ENCODE measurements around the gene ZDHHC14. TPM values are rescaled to one million over a fixed set of nuclear protein-coding genes. Genes with fewer than 3 reads are reported as not detected.

Gene ZDHHC14
- total RNA-seq, 1 donor = 4.3 TPM

DNA sequence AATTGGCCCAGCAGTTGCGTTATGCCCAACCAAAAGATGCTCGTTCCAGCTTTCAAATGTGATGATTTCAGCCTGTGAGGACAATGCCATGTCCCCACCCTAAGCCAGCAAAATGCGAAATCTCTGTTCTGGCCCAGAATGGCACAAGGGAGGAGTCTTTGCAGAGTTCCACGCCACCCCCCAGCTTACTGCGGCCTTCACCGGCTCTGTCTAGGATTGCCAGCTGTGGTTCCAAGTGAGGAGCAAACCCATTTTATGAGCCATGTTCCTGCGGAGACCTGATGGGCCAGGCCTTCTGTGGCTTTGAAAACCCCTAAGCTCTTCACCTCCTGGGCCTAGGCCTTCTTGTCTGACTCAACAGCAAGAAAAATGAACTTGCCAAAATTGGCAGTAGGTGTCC, 295.3 kb downstream of the ZDHHC14 start:
- no peak for DNase-seq (ENCODE audit: low read depth)
- no peak overlapping the region for H3K4me3 ChIP-seq (ENCODE audit: low read depth, low read length)
- TF ChIP-seq, protein P1, sequence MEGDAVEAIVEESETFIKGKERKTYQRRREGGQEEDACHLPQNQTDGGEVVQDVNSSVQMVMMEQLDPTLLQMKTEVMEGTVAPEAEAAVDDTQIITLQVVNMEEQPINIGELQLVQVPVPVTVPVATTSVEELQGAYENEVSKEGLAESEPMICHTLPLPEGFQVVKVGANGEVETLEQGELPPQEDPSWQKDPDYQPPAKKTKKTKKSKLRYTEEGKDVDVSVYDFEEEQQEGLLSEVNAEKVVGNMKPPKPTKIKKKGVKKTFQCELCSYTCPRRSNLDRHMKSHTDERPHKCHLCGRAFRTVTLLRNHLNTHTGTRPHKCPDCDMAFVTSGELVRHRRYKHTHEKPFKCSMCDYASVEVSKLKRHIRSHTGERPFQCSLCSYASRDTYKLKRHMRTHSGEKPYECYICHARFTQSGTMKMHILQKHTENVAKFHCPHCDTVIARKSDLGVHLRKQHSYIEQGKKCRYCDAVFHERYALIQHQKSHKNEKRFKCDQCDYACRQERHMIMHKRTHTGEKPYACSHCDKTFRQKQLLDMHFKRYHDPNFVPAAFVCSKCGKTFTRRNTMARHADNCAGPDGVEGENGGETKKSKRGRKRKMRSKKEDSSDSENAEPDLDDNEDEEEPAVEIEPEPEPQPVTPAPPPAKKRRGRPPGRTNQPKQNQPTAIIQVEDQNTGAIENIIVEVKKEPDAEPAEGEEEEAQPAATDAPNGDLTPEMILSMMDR (IDR thresholded peaks at IDR 0.05; ENCODE audit: insufficient read depth, low read depth, low read length) = no peak

DNA sequence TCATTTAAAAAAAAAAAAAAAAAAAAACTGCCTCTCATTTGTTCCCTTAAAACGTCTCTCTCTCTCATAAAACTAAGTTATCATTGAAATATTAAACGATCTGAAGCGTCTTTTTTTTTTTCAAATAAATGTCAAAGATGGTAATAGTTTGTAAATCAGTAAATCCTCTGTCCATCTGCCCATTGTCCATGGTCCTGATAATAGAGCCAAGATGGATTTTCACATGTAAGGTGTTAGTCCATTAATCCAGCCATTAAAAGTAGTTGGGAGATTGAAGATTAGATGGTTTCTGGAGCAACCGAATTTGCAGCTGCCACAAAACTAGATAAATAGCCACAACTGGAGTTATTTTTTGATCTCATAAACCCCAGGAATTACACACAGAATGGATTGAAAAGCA, 296.2 kb downstream of the ZDHHC14 start:
- TF ChIP-seq, protein P1 (IDR thresholded peaks at IDR 0.05; ENCODE audit: insufficient read depth, low read depth, low read length) = no peak
- no peak for DNase-seq (ENCODE audit: low read depth)
- H3K4me3 ChIP-seq (ENCODE audit: low read depth, low read length) = no peak overlapping the region

DNA sequence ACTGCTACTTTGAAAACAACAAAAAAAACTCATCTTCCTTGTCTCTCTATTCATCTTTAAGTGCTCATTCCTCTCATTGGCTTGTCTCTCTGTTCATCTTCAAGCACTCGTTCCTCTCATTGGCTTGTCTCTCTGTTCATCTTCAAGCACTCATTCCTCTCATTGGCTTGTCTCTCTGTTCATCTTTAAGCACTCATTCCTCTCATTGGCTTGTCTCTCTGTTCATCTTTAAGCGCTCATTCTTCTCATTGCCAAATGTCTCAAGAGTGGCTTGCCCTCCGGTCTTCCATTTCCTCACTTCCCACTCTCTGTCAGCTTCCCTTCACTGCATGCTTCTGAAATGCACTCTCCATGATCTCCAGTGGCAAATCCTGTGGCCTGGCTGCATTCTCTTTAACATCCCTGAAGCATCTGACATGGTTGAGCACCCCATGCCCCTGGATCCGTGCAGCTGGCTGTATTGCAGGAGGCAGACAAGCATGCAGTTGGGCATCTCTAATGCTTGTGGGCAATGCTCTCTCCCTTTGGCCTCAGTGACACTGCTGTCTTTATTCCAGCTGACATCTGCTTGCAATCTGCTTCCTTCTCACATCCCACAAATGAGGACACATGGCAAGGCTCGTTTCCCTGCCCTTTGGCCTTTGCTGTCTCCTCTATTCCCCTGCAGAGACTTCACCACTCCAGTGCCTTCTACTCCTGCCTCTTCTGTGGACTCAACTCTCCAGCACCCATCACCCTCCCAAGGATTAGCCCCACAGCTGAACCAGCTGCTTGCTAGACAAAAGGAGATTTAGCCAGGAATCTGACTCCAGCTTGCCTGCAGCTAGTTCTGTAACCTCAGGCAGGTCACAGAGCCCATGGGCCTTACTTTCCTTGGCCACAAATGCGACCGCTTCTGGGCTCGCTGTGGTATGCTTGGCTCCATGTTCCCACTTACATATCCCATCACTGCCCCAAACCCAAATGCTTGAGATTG, 298.9 kb downstream of the ZDHHC14 start:
- TF ChIP-seq, protein P1 (IDR thresholded peaks at IDR 0.05; ENCODE audit: insufficient read depth, low read depth, low read length) = no peak
- no peak overlapping the region for H3K4me3 ChIP-seq (ENCODE audit: low read depth, low read length)
- DNase-seq (ENCODE audit: low read depth) = no peak

DNA sequence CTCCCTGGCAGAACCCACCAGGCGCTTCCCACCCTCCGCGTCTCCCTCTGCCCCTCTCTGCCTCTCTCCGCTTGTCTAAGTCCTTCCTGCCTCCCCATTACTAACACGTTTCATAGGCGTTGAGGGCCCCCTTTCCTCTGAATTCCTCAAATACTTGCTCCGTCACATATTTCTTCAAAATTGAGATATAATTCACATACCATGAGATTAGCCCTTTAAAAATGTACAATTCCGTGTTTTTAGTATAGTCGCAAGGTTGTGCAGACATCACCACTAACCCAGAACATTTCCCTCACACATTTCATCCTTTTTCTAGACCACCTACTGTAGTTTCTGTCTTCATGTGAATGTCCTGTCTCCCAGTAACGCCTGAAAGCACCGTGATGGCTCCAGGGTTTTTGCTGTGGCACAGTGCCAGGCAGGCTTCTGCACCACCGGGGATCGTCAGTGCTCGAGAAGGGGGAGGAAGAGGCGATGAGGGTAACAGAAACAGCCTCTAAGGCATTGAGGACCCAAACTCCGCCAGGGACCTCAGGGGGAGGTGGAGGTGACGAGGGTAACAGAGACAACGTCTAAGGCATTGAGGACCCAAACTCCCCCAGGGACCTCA, 300.2 kb downstream of the ZDHHC14 start:
- H3K4me3 ChIP-seq (ENCODE audit: low read depth, low read length) = no peak overlapping the region
- no peak for DNase-seq (ENCODE audit: low read depth)
- TF ChIP-seq, protein P1 (IDR thresholded peaks at IDR 0.05; ENCODE audit: insufficient read depth, low read depth, low read length) = no peak

DNA sequence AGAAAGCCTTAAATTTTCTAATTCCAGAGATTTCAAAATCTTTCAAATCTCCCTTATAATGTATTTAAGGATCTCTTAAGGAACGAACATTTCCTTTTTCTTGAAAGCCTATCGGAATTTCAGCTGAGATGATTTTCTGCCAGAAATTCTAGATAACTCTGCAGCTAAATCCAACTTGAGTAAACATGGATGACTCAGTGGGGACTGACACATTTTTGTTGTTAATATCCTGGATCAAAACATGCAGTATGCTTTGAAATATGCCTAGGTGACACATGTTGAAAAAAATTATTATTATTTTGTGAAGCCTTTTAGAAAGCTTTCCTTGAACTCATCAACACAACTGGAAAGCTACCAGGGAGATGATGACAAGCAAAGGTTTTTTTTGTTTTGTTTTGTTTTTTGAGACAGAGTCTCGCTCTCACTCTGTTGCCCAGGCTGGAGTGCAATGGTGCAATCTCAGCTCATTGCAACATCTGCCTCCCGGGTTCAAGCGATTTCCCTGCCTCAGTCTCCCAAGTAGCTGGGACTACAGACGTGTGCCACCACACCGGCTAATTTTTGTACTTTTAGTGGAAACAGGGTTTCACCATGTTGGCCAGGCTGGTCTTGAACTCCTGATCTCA, 302.0 kb downstream of the ZDHHC14 start:
- peak; percentile 84 for DNase-seq (ENCODE audit: low read depth)
- TF ChIP-seq, protein P1 (IDR thresholded peaks at IDR 0.05; ENCODE audit: insufficient read depth, low read depth, low read length) = no peak
- H3K4me3 ChIP-seq (ENCODE audit: low read depth, low read length) = no peak overlapping the region

DNA sequence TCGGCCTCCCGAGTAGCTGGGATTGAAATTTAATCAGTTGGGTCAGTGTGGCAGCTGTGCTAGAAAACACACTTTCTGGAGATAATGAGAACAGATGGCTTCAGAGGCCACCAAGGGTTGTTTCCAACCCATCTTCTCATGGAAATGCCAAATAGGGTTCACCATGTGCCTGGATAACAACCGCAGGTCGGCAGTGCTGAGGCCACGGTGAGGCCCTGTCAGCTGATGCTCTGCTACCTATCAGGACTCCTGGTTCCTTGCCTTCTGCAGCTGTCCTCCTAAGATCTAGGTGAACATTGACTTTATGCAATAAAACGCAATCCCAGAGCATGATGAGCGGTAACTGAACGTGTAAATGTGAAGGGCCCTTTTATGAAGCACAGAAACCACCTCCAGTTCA, 302.7 kb downstream of the ZDHHC14 start:
- H3K4me3 ChIP-seq (ENCODE audit: low read depth, low read length) = no peak overlapping the region
- no peak for DNase-seq (ENCODE audit: low read depth)
- TF ChIP-seq, protein P1 (IDR thresholded peaks at IDR 0.05; ENCODE audit: insufficient read depth, low read depth, low read length) = no peak
